Neural progenitor cell (in vitro differentiated cells): ENCODE results near the gene BHLHA15. TPM values are rescaled to one million over a fixed set of nuclear protein-coding genes. Genes with fewer than 3 reads are reported as not detected.

ENCODE experiments used
- DNase-seq: peaks from one replicate; pipeline ENCODE4 v3.0.0-alpha.2; 2016; ENCODE audit warnings: low spot score
- H2AFZ ChIP-seq: fragments of 200-600 bp; sonication (generic); replicated peaks from 2 replicates; pipeline ENCODE4 v1.6.1; 2016; ENCODE audit warnings: antibody characterized with exemption
- H3F3A ChIP-seq: fragments of 200-600 bp; sonication (generic); 2 replicates; pipeline ENCODE4 v1.6.1; 2016; ENCODE audit warnings: antibody characterized with exemption, low read depth
- H3K27ac ChIP-seq: fragments of 200-600 bp; sonication (generic); 2 replicates; pipeline ENCODE4 v1.5.1; 2016; ENCODE audit warnings: mild to moderate bottlenecking
- H3K27me3 ChIP-seq: fragments of 200-600 bp; sonication (generic); 2 replicates; pipeline ENCODE4 v1.6.1; 2016; ENCODE audit warnings: mild to moderate bottlenecking, moderate library complexity
- H3K36me3 ChIP-seq: fragments of 200-600 bp; sonication (generic); 2 replicates; pipeline ENCODE4 v1.5.1; 2016
- H3K4me1 ChIP-seq: fragments of 200-600 bp; sonication (generic); 2 replicates; pipeline ENCODE4 v1.6.1; 2016; ENCODE audit warnings: mixed run types
- H3K4me2 ChIP-seq: fragments of 200-600 bp; sonication (generic); 2 replicates; pipeline ENCODE4 v1.6.1; 2016
- H3K4me3 ChIP-seq: fragments of 200-600 bp; sonication (generic); 2 replicates; pipeline ENCODE4 v1.5.1; 2016
- H3K79me2 ChIP-seq: fragments of 200-600 bp; sonication (generic); 2 replicates; pipeline ENCODE4 v1.6.1; 2016; ENCODE audit warnings: low read depth
- H3K9ac ChIP-seq: fragments of 200-600 bp; sonication (generic); 2 replicates; pipeline ENCODE4 v1.6.1; 2016
- H3K9me3 ChIP-seq: fragments of 200-600 bp; sonication (generic); 2 replicates; pipeline ENCODE4 v1.5.1; 2016; ENCODE audit warnings: low read depth
- H4K20me1 ChIP-seq: fragments of 200-600 bp; sonication (generic); 2 replicates; pipeline ENCODE4 v1.6.1; 2016; ENCODE audit warnings: low read depth
- H3K27ac Mint-ChIP-seq: 3 replicates; pipeline ENCODE4 v1.8.0; 2021; ENCODE audit warnings: mixed read lengths
- H3K27me3 Mint-ChIP-seq: 2 replicates; pipeline ENCODE4 v1.8.0; 2022; ENCODE audit warnings: low read depth, mild to moderate bottlenecking, inconsistent platforms, moderate library complexity, mixed read lengths; ENCODE audit not compliant: insufficient read depth
- H3K36me3 Mint-ChIP-seq: 3 replicates; pipeline ENCODE4 v1.8.0; 2021; ENCODE audit warnings: mixed read lengths
- H3K4me1 Mint-ChIP-seq: 3 replicates; pipeline ENCODE4 v1.8.0; 2021; ENCODE audit warnings: mixed read lengths
- H3K4me3 Mint-ChIP-seq: 3 replicates; pipeline ENCODE4 v1.8.0; 2021; ENCODE audit warnings: mild to moderate bottlenecking, moderate library complexity, mixed read lengths
- H3K9me3 Mint-ChIP-seq: 3 replicates; pipeline ENCODE4 v1.8.0; 2020; ENCODE audit warnings: mixed read lengths
- EZH2 ChIP-seq: fragments of 200-600 bp; sonication (generic); IDR thresholded peaks from 2 replicates; pipeline ENCODE4 v1.6.1; 2017; ENCODE audit warnings: antibody characterized with exemption, mild to moderate bottlenecking, moderate library complexity
- EZH2phosphoT487 ChIP-seq: fragments of 200-600 bp; sonication (generic); IDR thresholded peaks from 2 replicates; pipeline ENCODE4 v1.6.1; 2017; ENCODE audit warnings: antibody characterized with exemption
- total RNA-seq: library from RNA; depleted of rRNA; stranded (reverse); fragments of >200 nt; gene quantifications from 2 replicates; pipeline ENCODE4 v1.2.3, GENCODE V29; 2015; ENCODE audit warnings: low replicate concordance
- TF ChIP-seq, protein P1 (sequence below): fragments of 200-600 bp; sonication (generic); IDR thresholded peaks from 2 replicates; pipeline ENCODE4 v1.5.1; 2017; ENCODE audit warnings: antibody characterized with exemption, mild to moderate bottlenecking

BHLHA15 gene
- total RNA-seq, 1 donor from 2014 or later, result 0.69 TPM

- TF ChIP-seq EZH2 (no peak), EZH2phosphoT487 (no peak)
- TF ChIP-seq, protein P1, sequence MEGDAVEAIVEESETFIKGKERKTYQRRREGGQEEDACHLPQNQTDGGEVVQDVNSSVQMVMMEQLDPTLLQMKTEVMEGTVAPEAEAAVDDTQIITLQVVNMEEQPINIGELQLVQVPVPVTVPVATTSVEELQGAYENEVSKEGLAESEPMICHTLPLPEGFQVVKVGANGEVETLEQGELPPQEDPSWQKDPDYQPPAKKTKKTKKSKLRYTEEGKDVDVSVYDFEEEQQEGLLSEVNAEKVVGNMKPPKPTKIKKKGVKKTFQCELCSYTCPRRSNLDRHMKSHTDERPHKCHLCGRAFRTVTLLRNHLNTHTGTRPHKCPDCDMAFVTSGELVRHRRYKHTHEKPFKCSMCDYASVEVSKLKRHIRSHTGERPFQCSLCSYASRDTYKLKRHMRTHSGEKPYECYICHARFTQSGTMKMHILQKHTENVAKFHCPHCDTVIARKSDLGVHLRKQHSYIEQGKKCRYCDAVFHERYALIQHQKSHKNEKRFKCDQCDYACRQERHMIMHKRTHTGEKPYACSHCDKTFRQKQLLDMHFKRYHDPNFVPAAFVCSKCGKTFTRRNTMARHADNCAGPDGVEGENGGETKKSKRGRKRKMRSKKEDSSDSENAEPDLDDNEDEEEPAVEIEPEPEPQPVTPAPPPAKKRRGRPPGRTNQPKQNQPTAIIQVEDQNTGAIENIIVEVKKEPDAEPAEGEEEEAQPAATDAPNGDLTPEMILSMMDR, result no peak
- peaks cover 3% of the 10 kb centered on the region for H3K27me3 Mint-ChIP-seq
- no peak overlapping the region for H3K27ac Mint-ChIP-seq
- Histone ChIP-seq H3K27me3 (no peaks in the 10 kb centered on the region), H4K20me1 (no peaks in the 10 kb centered on the region), H3F3A (no peaks in the 10 kb centered on the region), H3K79me2 (peaks cover 10% of the 10 kb centered on the region), H3K4me2 (no peak overlapping the region), H2AFZ (no peak overlapping the region), H3K9ac (no peak overlapping the region), H3K4me3 (no peak overlapping the region), H3K9me3 (no peaks in the 10 kb centered on the region), H3K27ac (no peak overlapping the region), H3K4me1 (no peaks in the 10 kb centered on the region), H3K36me3 (no peaks in the 10 kb centered on the region)
- peaks cover 6% of the 10 kb centered on the region for H3K9me3 Mint-ChIP-seq
- H3K4me1 Mint-ChIP-seq, result no peaks in the 10 kb centered on the region
- no peak overlapping the region for H3K4me3 Mint-ChIP-seq
- H3K36me3 Mint-ChIP-seq, result peaks cover 27% of the 10 kb centered on the region
- no peak for DNase-seq
Observed at GRCh38 chr7:98193474-98194180, 17.6 kb upstream of the BHLHA15 start.

GRCh38 chr7:98194186-98194585, 17.1 kb upstream of the BHLHA15 start:
- peaks cover 9% of the 10 kb centered on the region for H3K9me3 Mint-ChIP-seq
- TF ChIP-seq EZH2 (no peak), EZH2phosphoT487 (no peak)
- TF ChIP-seq, protein P1, result no peak
- no peaks in the 10 kb centered on the region for H3K4me1 Mint-ChIP-seq
- no peak for DNase-seq
- H3K36me3 Mint-ChIP-seq, result peaks cover 26% of the 10 kb centered on the region
- Histone ChIP-seq H3K4me3 (no peak overlapping the region), H3K27ac (no peak overlapping the region), H3F3A (no peaks in the 10 kb centered on the region), H3K4me2 (no peak overlapping the region), H3K9me3 (no peaks in the 10 kb centered on the region), H3K27me3 (no peaks in the 10 kb centered on the region), H4K20me1 (peaks cover 2% of the 10 kb centered on the region), H2AFZ (no peak overlapping the region), H3K9ac (no peak overlapping the region), H3K4me1 (no peaks in the 10 kb centered on the region), H3K79me2 (peaks cover 15% of the 10 kb centered on the region), H3K36me3 (no peaks in the 10 kb centered on the region)
- no peak overlapping the region for H3K27ac Mint-ChIP-seq
- peaks cover 3% of the 10 kb centered on the region for H3K27me3 Mint-ChIP-seq
- H3K4me3 Mint-ChIP-seq, result no peak overlapping the region

GRCh38 chr7:98194672-98195457, 16.4 kb upstream of the BHLHA15 start:
- Mint-ChIP-seq H3K36me3 (peaks cover 23% of the 10 kb centered on the region), H3K9me3 (peaks cover 7% of the 10 kb centered on the region), H3K27ac (no peak overlapping the region), H3K4me1 (no peaks in the 10 kb centered on the region), H3K27me3 (no peaks in the 10 kb centered on the region), H3K4me3 (no peak overlapping the region)
- no peak overlapping the region for H2AFZ ChIP-seq
- no peak overlapping the region for H3K4me2 ChIP-seq
- H3K27ac ChIP-seq, result no peak overlapping the region
- H3K4me3 ChIP-seq, result no peak overlapping the region
- H3K4me1 ChIP-seq, result no peaks in the 10 kb centered on the region
- no peaks in the 10 kb centered on the region for H3K9me3 ChIP-seq
- H3K27me3 ChIP-seq, result no peaks in the 10 kb centered on the region
- H3F3A ChIP-seq, result no peaks in the 10 kb centered on the region
- DNase-seq, result no peak
- H3K79me2 ChIP-seq, result peaks cover 18% of the 10 kb centered on the region
- H3K36me3 ChIP-seq, result no peaks in the 10 kb centered on the region
- TF ChIP-seq, protein P1, result no peak
- TF ChIP-seq EZH2 (no peak), EZH2phosphoT487 (no peak)
- no peak overlapping the region for H3K9ac ChIP-seq
- H4K20me1 ChIP-seq, result peaks cover 4% of the 10 kb centered on the region
